Measurements from ENCODE around the gene DGKB.

DNA sequence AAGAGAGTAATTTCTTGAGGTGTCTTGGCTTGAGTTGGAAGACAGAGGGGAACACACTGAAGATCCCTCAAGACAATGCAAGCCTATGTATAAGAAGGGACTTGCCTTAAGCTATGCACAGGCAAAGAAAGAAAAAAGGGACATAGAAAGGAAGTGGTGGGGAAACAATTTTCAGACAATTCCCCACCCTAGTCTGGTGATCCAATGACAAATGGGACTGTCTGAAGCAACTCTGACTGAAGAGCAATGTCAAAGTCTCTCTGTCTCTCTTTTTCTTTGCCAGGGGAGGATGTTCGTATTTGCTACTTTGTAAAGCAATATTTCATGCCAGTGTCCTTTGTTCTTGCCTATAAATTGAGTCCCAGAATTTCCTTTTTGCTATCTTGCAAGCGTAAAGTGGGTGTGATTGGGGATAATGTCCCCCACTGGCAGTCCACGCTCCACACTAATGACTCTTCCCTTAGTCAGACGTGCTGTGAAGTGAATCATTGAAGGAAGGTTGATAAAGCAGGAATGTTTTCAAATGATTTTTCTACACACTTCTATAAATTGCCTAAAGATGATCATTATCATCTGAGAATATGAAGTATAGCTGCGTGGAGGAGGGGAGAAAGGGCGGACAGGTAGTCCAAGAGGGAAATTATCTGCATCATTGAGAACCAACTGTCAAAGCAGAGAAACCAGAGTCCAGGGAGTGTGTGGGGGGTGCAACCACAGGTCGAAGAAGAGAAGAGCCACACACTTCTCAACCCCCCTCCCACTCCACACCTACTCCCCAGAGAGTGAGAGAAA lies 669.3 kb downstream of the DGKB start:
- TF ChIP-seq, protein P1, sequence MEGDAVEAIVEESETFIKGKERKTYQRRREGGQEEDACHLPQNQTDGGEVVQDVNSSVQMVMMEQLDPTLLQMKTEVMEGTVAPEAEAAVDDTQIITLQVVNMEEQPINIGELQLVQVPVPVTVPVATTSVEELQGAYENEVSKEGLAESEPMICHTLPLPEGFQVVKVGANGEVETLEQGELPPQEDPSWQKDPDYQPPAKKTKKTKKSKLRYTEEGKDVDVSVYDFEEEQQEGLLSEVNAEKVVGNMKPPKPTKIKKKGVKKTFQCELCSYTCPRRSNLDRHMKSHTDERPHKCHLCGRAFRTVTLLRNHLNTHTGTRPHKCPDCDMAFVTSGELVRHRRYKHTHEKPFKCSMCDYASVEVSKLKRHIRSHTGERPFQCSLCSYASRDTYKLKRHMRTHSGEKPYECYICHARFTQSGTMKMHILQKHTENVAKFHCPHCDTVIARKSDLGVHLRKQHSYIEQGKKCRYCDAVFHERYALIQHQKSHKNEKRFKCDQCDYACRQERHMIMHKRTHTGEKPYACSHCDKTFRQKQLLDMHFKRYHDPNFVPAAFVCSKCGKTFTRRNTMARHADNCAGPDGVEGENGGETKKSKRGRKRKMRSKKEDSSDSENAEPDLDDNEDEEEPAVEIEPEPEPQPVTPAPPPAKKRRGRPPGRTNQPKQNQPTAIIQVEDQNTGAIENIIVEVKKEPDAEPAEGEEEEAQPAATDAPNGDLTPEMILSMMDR (conservative IDR thresholded peaks at IDR 0.05), result no peak
- TF ChIP-seq EZH2 (IDR thresholded peaks at IDR 0.05; ENCODE audit: low read depth), result no peak

Measured in PC-9 (cell line).